Measurements from ENCODE around the gene TM2D3. TPM values are rescaled to one million over a fixed set of nuclear protein-coding genes. Genes with fewer than 3 reads are reported as not detected.

Gene TM2D3
- total RNA-seq, 1 experiment from 2014 or later = 34.9 TPM

DNA sequence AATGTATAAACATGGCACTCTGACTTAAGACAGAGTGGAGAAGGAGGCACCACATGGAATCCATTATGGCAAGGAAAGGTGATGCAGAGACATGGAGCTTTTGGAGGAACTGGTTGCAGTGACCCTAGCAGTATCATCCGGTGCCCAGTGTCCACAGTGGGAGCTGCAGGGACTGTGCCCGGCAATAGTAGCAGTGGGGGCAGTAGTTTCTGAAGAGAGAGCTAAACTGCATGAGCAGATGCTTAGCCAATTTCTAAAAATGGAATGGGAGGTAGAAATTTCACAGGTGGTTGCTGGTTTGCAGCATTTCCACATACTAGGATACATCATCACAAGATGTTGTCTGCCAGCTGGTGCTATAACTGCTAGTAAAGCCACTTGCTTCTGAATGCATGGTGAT lies 7.8 kb upstream of the TM2D3 start:
- no peak overlapping the region for H4K91ac ChIP-seq (ENCODE audit: insufficient read length, low read depth, low read length)
- no peak for DNase-seq
- no peak overlapping the region for H2BK12ac ChIP-seq (ENCODE audit: insufficient read length, low read depth, low read length)
- Mint-ChIP-seq H3K4me3 (no peak overlapping the region), H3K4me1 (peaks cover 4 to 8% of the 10 kb centered on the region in 2 experiments), H3K27ac (no peak overlapping the region), H3K36me3 (ENCODE audit: insufficient read depth in 1 of 3, low read depth in 3 of 3) (peaks cover 0 to 7% (median 2%) of the 10 kb centered on the region in 3 experiments; a peak in 1 of 7 replicates), H3K27me3 (ENCODE audit: low read depth) (no peaks in the 10 kb centered on the region), H3K9me3 (no peaks in the 10 kb centered on the region)
- no peaks in the 10 kb centered on the region for H3K9me3 ChIP-seq (ENCODE audit: control insufficient read depth, low read depth, low read length)
- H2BK20ac ChIP-seq (ENCODE audit: low read depth, low read length, poor library complexity, severe bottlenecking) = no peak overlapping the region
- TF ChIP-seq, protein P1, sequence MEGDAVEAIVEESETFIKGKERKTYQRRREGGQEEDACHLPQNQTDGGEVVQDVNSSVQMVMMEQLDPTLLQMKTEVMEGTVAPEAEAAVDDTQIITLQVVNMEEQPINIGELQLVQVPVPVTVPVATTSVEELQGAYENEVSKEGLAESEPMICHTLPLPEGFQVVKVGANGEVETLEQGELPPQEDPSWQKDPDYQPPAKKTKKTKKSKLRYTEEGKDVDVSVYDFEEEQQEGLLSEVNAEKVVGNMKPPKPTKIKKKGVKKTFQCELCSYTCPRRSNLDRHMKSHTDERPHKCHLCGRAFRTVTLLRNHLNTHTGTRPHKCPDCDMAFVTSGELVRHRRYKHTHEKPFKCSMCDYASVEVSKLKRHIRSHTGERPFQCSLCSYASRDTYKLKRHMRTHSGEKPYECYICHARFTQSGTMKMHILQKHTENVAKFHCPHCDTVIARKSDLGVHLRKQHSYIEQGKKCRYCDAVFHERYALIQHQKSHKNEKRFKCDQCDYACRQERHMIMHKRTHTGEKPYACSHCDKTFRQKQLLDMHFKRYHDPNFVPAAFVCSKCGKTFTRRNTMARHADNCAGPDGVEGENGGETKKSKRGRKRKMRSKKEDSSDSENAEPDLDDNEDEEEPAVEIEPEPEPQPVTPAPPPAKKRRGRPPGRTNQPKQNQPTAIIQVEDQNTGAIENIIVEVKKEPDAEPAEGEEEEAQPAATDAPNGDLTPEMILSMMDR (conservative IDR thresholded peaks at IDR 0.05) = no peak
- H4K8ac ChIP-seq (replicated peaks; ENCODE audit: insufficient read length, low read depth, low read length) = no peak overlapping the region
- H2BK120ac ChIP-seq (ENCODE audit: low read depth, low read length, poor library complexity, severe bottlenecking) = no peak overlapping the region
- no peaks in the 10 kb centered on the region for H3K27me3 ChIP-seq (ENCODE audit: insufficient read depth, low read length)
- no peaks in the 10 kb centered on the region for H3K79me1 ChIP-seq (ENCODE audit: insufficient read depth, low read depth, low read length, poor library complexity, severe bottlenecking)
- WGBS (ENCODE audit: extremely low coverage, insufficient read length, low lambda C conversion rate) = no CpG with 5 or more reads among the region's 2 CpGs
- H3K9ac ChIP-seq (ENCODE audit: extremely low read depth, insufficient read length, low read length) = no peak overlapping the region
- H3T11ph ChIP-seq (ENCODE audit: low read length) = no peak overlapping the region
- no peak overlapping the region for H3K56ac ChIP-seq (ENCODE audit: insufficient read length, low read depth, low read length)
- no peak overlapping the region for H3K18ac ChIP-seq (ENCODE audit: insufficient read length, low read depth, low read length)
- no peaks in the 10 kb centered on the region for H3K4me1 ChIP-seq (ENCODE audit: insufficient read depth, low read length)
- no peak overlapping the region for H2AFZ ChIP-seq (ENCODE audit: low read length)
- no peaks in the 10 kb centered on the region for H4K20me1 ChIP-seq (ENCODE audit: control insufficient read depth, insufficient read depth, insufficient read length)
- H3K27ac ChIP-seq (ENCODE audit: insufficient read length, low read depth, low read length) = no peak overlapping the region
- H3K4me2 ChIP-seq (ENCODE audit: insufficient read depth, insufficient read length, low read length) = no peak overlapping the region
- H3K14ac ChIP-seq (ENCODE audit: insufficient read depth, low read length) = no peak overlapping the region
- H2BK5ac ChIP-seq (ENCODE audit: insufficient read length, low read length) = no peak overlapping the region
- no peak overlapping the region for H2AK5ac ChIP-seq (ENCODE audit: insufficient read length, low read length)
- H4K5ac ChIP-seq (ENCODE audit: insufficient read length, low read depth, low read length) = no peak overlapping the region
- no peaks in the 10 kb centered on the region for H3K23me2 ChIP-seq (ENCODE audit: insufficient read length, low read depth, low read length, poor library complexity, severe bottlenecking)
- no peak overlapping the region for H3K4ac ChIP-seq (ENCODE audit: low read depth, low read length)
- H3K79me2 ChIP-seq (ENCODE audit: insufficient read depth, low read length) = no peaks in the 10 kb centered on the region
- H2BK15ac ChIP-seq (ENCODE audit: low read depth, low read length) = no peak overlapping the region
- no peak overlapping the region for H3K23ac ChIP-seq (ENCODE audit: insufficient read length, low read depth, low read length)

Measured in H9 (cell line).